Activated B cell treated with CpG ODN at 0.5 μM for 24 hours (primary cell): ENCODE data around the gene JPH3. TPM values are rescaled to one million over a fixed set of nuclear protein-coding genes. Genes with fewer than 3 reads are reported as not detected.

Experiments
- ATAC-seq: fragments of 200-7000 bp; cut with Tn5 transposase; one replicate; pipeline ENCODE4 v1.10.0; 2021; ENCODE audit warnings: low read depth, mild to moderate bottlenecking, moderate library complexity
- CTCF ChIA-PET: fragments of 350-600 bp; sonication (Branson Sonifier 250); formaldehyde crosslinking; loops from one replicate; lab custom pipeline; 2021; ENCODE audit warnings: antibody characterized with exemption; lab: Charles Lee
- POLR2A ChIA-PET: fragments of 350-600 bp; sonication (Branson Sonifier 250); formaldehyde crosslinking; loops from one replicate; lab custom pipeline; 2021; ENCODE audit warnings: antibody characterized with exemption; lab: Charles Lee
- DNase-seq: peaks from one replicate; pipeline ENCODE4 v3.0.0; 2022
- H3K27ac Mint-ChIP-seq: one replicate; pipeline ENCODE4 v1.8.0; 2020; ENCODE audit warnings: mixed read lengths
- H3K27me3 Mint-ChIP-seq: one replicate; pipeline ENCODE4 v1.8.0; 2021; ENCODE audit warnings: mixed read lengths
- H3K36me3 Mint-ChIP-seq: one replicate; pipeline ENCODE4 v1.8.0; 2021; ENCODE audit warnings: low read depth, mixed read lengths
- H3K4me1 Mint-ChIP-seq: one replicate; pipeline ENCODE4 v1.8.0; 2021; ENCODE audit warnings: mixed read lengths
- H3K4me3 Mint-ChIP-seq: one replicate; pipeline ENCODE4 v1.8.0; 2020; ENCODE audit warnings: mild to moderate bottlenecking, mixed read lengths
- H3K9me3 Mint-ChIP-seq: one replicate; pipeline ENCODE4 v1.8.0; 2020; ENCODE audit warnings: mixed read lengths
- CTCF ChIP-seq: fragments of 200-600 bp; IDR thresholded peaks from one replicate; pipeline ENCODE4 v1.8.0; 2022; ENCODE audit warnings: antibody characterized with exemption, mild to moderate bottlenecking
- intact Hi-C: fragments of 100-400 bp; cut with micrococcal nuclease; formaldehyde crosslinking; loops from one replicate; pipeline ENCODE4 v1.15.1; 2024
- total RNA-seq: library from RNA; stranded (reverse); gene quantifications from 2 replicates; pipeline ENCODE4 v1.2.3, GENCODE V29; 2022

JPH3 gene
- total RNA-seq, 1 donor from 2014 or later, result not detected

GRCh38 chr16:87669672-87670071 is 67.4 kb downstream of the JPH3 start:
- ChIA-PET POLR2A (no interaction called here), CTCF (no interaction called here)
- TF ChIP-seq CTCF, result no peak
- H3K36me3 Mint-ChIP-seq, result no peaks in the 10 kb centered on the region
- intact Hi-C loops, result no loop called here
- H3K9me3 Mint-ChIP-seq, result no peaks in the 10 kb centered on the region
- DNase-seq (no peak), ATAC-seq (no peak)
- peaks cover 13% of the 10 kb centered on the region for H3K27me3 Mint-ChIP-seq
- no peaks in the 10 kb centered on the region for H3K4me1 Mint-ChIP-seq
- no peak overlapping the region for H3K27ac Mint-ChIP-seq
- no peak overlapping the region for H3K4me3 Mint-ChIP-seq

GRCh38 chr16:87671221-87671620 is 68.9 kb downstream of the JPH3 start:
- DNase-seq, result no peak
- H3K36me3 Mint-ChIP-seq, result no peaks in the 10 kb centered on the region
- intact Hi-C loops, result no loop called here
- peaks cover 13% of the 10 kb centered on the region for H3K27me3 Mint-ChIP-seq
- ChIA-PET POLR2A (no interaction called here), CTCF (interaction anchor here (1.0 kb wide), 1 partner anchor 35 kb away, joined by 3 read pairs; no protein-coding TSS in a partner anchor)
- no peak overlapping the region for H3K4me3 Mint-ChIP-seq
- no peak for TF ChIP-seq CTCF
- no peaks in the 10 kb centered on the region for H3K9me3 Mint-ChIP-seq
- H3K4me1 Mint-ChIP-seq, result no peaks in the 10 kb centered on the region
- no peak overlapping the region for H3K27ac Mint-ChIP-seq
- ATAC-seq, result no peak

GRCh38 chr16:87671715-87672270 is 69.5 kb downstream of the JPH3 start:
- no peak overlapping the region for H3K4me3 Mint-ChIP-seq
- peaks cover 13% of the 10 kb centered on the region for H3K27me3 Mint-ChIP-seq
- TF ChIP-seq CTCF, result no peak
- no peak for DNase-seq
- no peaks in the 10 kb centered on the region for H3K9me3 Mint-ChIP-seq
- intact Hi-C loops, result no loop called here
- no peak for ATAC-seq
- ChIA-PET CTCF (interaction anchor here (1.0 kb wide), 1 partner anchor 35 kb away, joined by 3 read pairs; no protein-coding TSS in a partner anchor), POLR2A (no interaction called here)
- no peaks in the 10 kb centered on the region for H3K36me3 Mint-ChIP-seq
- no peak overlapping the region for H3K27ac Mint-ChIP-seq
- no peaks in the 10 kb centered on the region for H3K4me1 Mint-ChIP-seq

DNA sequence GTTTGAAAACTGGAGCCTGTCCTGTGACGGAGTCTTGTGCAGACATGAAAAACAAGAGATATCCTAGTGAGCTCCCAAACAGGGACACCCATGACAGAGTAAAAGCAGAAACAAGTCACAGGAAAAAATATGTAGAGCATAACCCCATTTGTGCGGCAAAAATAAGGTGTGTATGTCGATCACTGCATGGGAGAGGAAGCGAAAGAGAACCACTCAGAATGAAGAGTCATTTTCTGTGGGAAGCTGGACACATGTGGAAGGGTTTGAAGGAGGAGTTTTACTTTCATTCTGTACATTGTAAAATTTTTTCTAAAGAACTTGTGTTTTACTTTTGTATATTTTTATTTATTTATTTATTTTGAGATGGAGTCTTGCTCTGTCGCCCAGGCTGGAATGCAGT is 72.1 kb downstream of the JPH3 start:
- TF ChIP-seq CTCF, result no peak
- Mint-ChIP-seq H3K27me3 (peaks cover 5% of the 10 kb centered on the region), H3K4me1 (no peaks in the 10 kb centered on the region), H3K4me3 (no peak overlapping the region), H3K9me3 (no peaks in the 10 kb centered on the region), H3K27ac (no peak overlapping the region), H3K36me3 (no peaks in the 10 kb centered on the region)
- intact Hi-C loops, result no loop called here
- CTCF ChIA-PET, result no interaction called here
- ATAC-seq (no peak), DNase-seq (no peak)
- POLR2A ChIA-PET, result no interaction called here

DNA sequence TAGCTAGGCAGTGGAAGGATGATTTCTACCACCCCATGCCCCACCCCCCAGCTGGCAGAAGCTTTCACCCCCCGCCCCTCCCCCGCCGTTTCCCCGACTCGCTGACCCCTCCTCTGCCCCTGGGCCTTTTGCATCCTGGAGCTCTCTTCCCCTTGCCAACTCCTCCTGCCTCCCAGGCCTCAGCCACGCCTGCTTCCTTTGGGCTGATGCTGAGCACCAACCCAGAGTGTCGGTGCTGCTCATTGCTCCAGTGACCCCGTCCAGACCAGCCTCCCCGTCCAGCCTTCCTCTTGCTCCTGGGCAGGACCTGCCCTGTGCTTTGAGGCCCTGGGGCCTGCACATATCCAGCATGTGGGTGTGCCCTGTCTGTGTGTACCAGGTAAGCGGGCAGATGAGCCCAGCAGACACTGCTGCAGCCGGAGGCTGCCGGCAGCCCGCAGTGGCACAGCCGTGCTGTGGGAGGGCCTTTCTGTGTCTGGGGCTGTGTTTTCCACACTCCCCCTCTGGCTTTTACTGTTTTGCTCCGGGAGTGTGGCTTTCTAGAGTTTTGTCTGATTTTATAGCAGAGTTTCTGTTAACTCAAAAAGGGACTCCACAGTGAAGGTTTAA is 72.9 kb downstream of the JPH3 start:
- no peaks in the 10 kb centered on the region for H3K36me3 Mint-ChIP-seq
- H3K4me3 Mint-ChIP-seq, result no peak overlapping the region
- ChIA-PET POLR2A (no interaction called here), CTCF (no interaction called here)
- no peaks in the 10 kb centered on the region for H3K9me3 Mint-ChIP-seq
- no peak overlapping the region for H3K27ac Mint-ChIP-seq
- no peaks in the 10 kb centered on the region for H3K4me1 Mint-ChIP-seq
- intact Hi-C loops, result no loop called here
- no peak for ATAC-seq
- no peak for DNase-seq
- peaks cover 5% of the 10 kb centered on the region for H3K27me3 Mint-ChIP-seq
- no peak for TF ChIP-seq CTCF
